HepG2 (cell line): ENCODE results near the gene CASP7. TPM values are rescaled to one million over a fixed set of nuclear protein-coding genes. Genes with fewer than 3 reads are reported as not detected.

Source experiments
- DMTF1 ChIP-seq: sonication (generic); formaldehyde crosslinking; IDR thresholded peaks from 2 replicates; pipeline ENCODE4 v1.4.0; 2020; ENCODE audit warnings: mild to moderate bottlenecking, missing genetic modification reagents
- DZIP1 ChIP-seq: sonication (generic); formaldehyde crosslinking; IDR thresholded peaks from 2 replicates; pipeline ENCODE4 v1.5.0; 2020; ENCODE audit warnings: mild to moderate bottlenecking, missing genetic modification reagents
- NONO ChIP-seq, 2 experiments: fragments of 450-650 bp in 1 of 2; sonication (generic) in 1 of 2; formaldehyde crosslinking in 1 of 2; IDR thresholded peaks in 1 of 2; conservative IDR thresholded peaks in 1 of 2; 2 replicates each; pipeline versions ENCODE4 v1.6.1 to v1.8.0; 2017 to 2022; ENCODE audit warnings: mild to moderate bottlenecking in 1 of 2, missing genetic modification reagents in 1 of 2, moderate library complexity in 1 of 2
- ZFP1 ChIP-seq: IDR thresholded peaks from 2 replicates; pipeline ENCODE4 v1.6.1; 2016
- ZNF3 ChIP-seq: IDR thresholded peaks from 2 replicates; pipeline ENCODE4 v1.7.0; 2017; ENCODE audit warnings: inconsistent platforms
- ZNF407 ChIP-seq: sonication (generic); formaldehyde crosslinking; IDR thresholded peaks from one replicate; pipeline ENCODE4 v1.5.1; 2020; ENCODE audit warnings: mild to moderate bottlenecking, missing genetic modification reagents; ENCODE audit errors: not compliant biosample characterization
- polyA plus RNA-seq, 8 experiments: library from polyadenylated mRNA; depleted of rRNA in 3 of 8; stranded (reverse) in 7 of 8; unstranded in 1 of 8; fragments of >200 nt; fragmentation: Illumina TruSeq in 4 of 8; extraction: Trizol in 4 of 8; gene quantifications; 2 replicates each; pipeline versions ENCODE4 v1.2.1 to v1.2.3, GENCODE V29; 2011 to 2016; ENCODE audit warnings: low read depth in 4 of 8, missing spikeins in 1 of 8, mixed read lengths in 1 of 8; ENCODE audit not compliant: insufficient read depth in 1 of 8
- total RNA-seq, 5 experiments: library from RNA; depleted of rRNA; stranded (reverse); fragments of >200 nt; fragmentation: Illumina TruSeq; extraction: Trizol; gene quantifications; 2 replicates each; pipeline ENCODE4 v1.2.3, GENCODE V29; 2016; ENCODE audit warnings: low read depth in 1 of 5

CASP7 gene
- total and polyA plus RNA-seq, 2 of the 13 experiments (the other 11 are each of a cell fraction or from before 2014, with no cell fraction given): 11.9 to 39.3 TPM

GRCh38 chr10:113754125-113754524 lies 74.4 kb downstream of the CASP7 start (continued):
- no peak for TF ChIP-seq ZNF407 (CRISPR knock-in tag)
- TF ChIP-seq ZFP1: no peak
- no peak for TF ChIP-seq NONO (IDR thresholded peaks at IDR 0.05)
- TF ChIP-seq NONO (CRISPR knock-in tag; conservative IDR thresholded peaks at IDR 0.05): no peak
- TF ChIP-seq DMTF1 (CRISPR knock-in tag): no peak
- TF ChIP-seq DZIP1 (CRISPR knock-in tag): no peak
- no peak for TF ChIP-seq ZNF3
